Hepatocyte (in vitro differentiated cells): ENCODE measurements around the gene BATF2. TPM values are rescaled to one million over a fixed set of nuclear protein-coding genes. Genes with fewer than 3 reads are reported as not detected.
"Not testable (repeated sequence)": the region's sequence is repeated elsewhere in the genome, so short reads cannot be mapped to it uniquely, and the experiment has no call there.

ENCODE experiments used
- DNase-seq: peaks from one replicate; pipeline ENCODE4 v3.0.0-alpha.2; 2016; ENCODE audit warnings: low spot score
- H2AFZ ChIP-seq: fragments of 200-600 bp; sonication (generic); 2 replicates; pipeline ENCODE4 v1.6.0; 2016; ENCODE audit warnings: antibody characterized with exemption, mild to moderate bottlenecking
- H3K27ac ChIP-seq: fragments of 200-600 bp; sonication (generic); 2 replicates; pipeline ENCODE4 v1.5.1; 2016; ENCODE audit warnings: mild to moderate bottlenecking
- H3K27me3 ChIP-seq: fragments of 200-600 bp; sonication (generic); 2 replicates; pipeline ENCODE4 v1.6.1; 2016
- H3K36me3 ChIP-seq: fragments of 200-600 bp; sonication (generic); replicated peaks from 2 replicates; pipeline ENCODE4 v1.5.1; 2016; ENCODE audit warnings: low read depth; ENCODE audit not compliant: insufficient read depth
- H3K4me1 ChIP-seq: fragments of 200-600 bp; sonication (generic); 2 replicates; pipeline ENCODE4 v1.5.1; 2016; ENCODE audit warnings: mild to moderate bottlenecking, moderate library complexity; ENCODE audit not compliant: insufficient read depth
- H3K4me2 ChIP-seq: fragments of 200-600 bp; sonication (generic); 2 replicates; pipeline ENCODE4 v1.6.0; 2016
- H3K4me3 ChIP-seq: fragments of 200-600 bp; sonication (generic); 2 replicates; pipeline ENCODE4 v1.5.1; 2016; ENCODE audit warnings: mild to moderate bottlenecking
- H3K79me2 ChIP-seq: fragments of 200-600 bp; sonication (generic); 2 replicates; pipeline ENCODE4 v1.6.0; 2017; ENCODE audit warnings: mild to moderate bottlenecking
- H3K9me2 ChIP-seq: fragments of 200-600 bp; sonication (generic); replicated peaks from 2 replicates; pipeline ENCODE4 v1.6.0; 2017; ENCODE audit warnings: mild to moderate bottlenecking; ENCODE audit not compliant: insufficient read depth
- H3K9me3 ChIP-seq: fragments of 200-600 bp; sonication (generic); 2 replicates; pipeline ENCODE4 v1.5.1; 2016; ENCODE audit warnings: low read depth, mild to moderate bottlenecking
- H4K20me1 ChIP-seq: fragments of 200-600 bp; sonication (generic); 2 replicates; pipeline ENCODE4 v1.6.0; 2016; ENCODE audit warnings: mild to moderate bottlenecking; ENCODE audit not compliant: insufficient read depth, poor library complexity, severe bottlenecking
- CTCF ChIP-seq: fragments of 200-600 bp; sonication (generic); IDR thresholded peaks from 2 replicates; pipeline ENCODE4 v1.5.1; 2016; ENCODE audit warnings: antibody characterized with exemption, mild to moderate bottlenecking; ENCODE audit not compliant: poor library complexity
- EZH2 ChIP-seq: fragments of 200-600 bp; sonication (generic); IDR thresholded peaks from 2 replicates; pipeline ENCODE4 v1.6.1; 2016; ENCODE audit warnings: antibody characterized with exemption, mild to moderate bottlenecking, borderline replicate concordance
- EZH2phosphoT487 ChIP-seq: fragments of 200-600 bp; sonication (generic); IDR thresholded peaks from one replicate; pipeline ENCODE4 v1.6.1; 2018; ENCODE audit warnings: antibody characterized with exemption, mild to moderate bottlenecking, low read depth, moderate library complexity; ENCODE audit not compliant: unreplicated experiment, severe bottlenecking
- WGBS: methylation state at CpG from one replicate; pipeline ENCODE4 v1.1.6; 2016; ENCODE audit warnings: low lambda C conversion rate; ENCODE audit errors: missing lambda C conversion rate; 5-methylcytosine and 5-hydroxymethylcytosine counted together
- polyA plus RNA-seq: library from polyadenylated mRNA; unstranded; fragments of >200 nt; fragmentation: Nextera tagmentation; extraction: Ambion mirVana; gene quantifications from 2 replicates; pipeline ENCODE4 v1.2.1, GENCODE V29; 2016
- total RNA-seq: library from RNA; depleted of rRNA; stranded (reverse); fragments of >200 nt; gene quantifications from 2 replicates; pipeline ENCODE4 v1.2.3, GENCODE V29; 2014

BATF2 gene
- total and polyA plus RNA-seq, 2 experiments from 2014 or later, result 1.9 to 2.6 TPM

- Histone ChIP-seq H3K79me2 (peaks cover 17% of the 10 kb centered on the region), H3K9me3 (no peaks in the 10 kb centered on the region), H3K27ac (no peak overlapping the region), H3K36me3 (no peaks in the 10 kb centered on the region), H3K4me1 (no peaks in the 10 kb centered on the region), H3K4me3 (no peak overlapping the region), H3K9me2 (no peaks in the 10 kb centered on the region), H4K20me1 (no peaks in the 10 kb centered on the region), H2AFZ (no peak overlapping the region), H3K27me3 (no peaks in the 10 kb centered on the region), H3K4me2 (no peak overlapping the region)
- WGBS, result 80% methylated on average over 13 of the region's 13 CpGs
- no peak for DNase-seq
- TF ChIP-seq EZH2 (no peak), CTCF (no peak), EZH2phosphoT487 (no peak)
These were observed 35.4 kb upstream of the BATF2 start for GRCh38 chr11:65032216-65032615.

- TF ChIP-seq EZH2 (no peak), CTCF (peak; percentile 64), EZH2phosphoT487 (no peak)
- H4K20me1 ChIP-seq, result no peaks in the 10 kb centered on the region
- peaks cover 17% of the 10 kb centered on the region for H3K79me2 ChIP-seq
- DNase-seq, result peak; percentile 97
- peak within 1 kb of the TSS; percentile 75 for H2AFZ ChIP-seq
- no peaks in the 10 kb centered on the region for H3K27me3 ChIP-seq
- H3K9me2 ChIP-seq, result no peaks in the 10 kb centered on the region
- peak within 1 kb of the TSS; percentile 85 for H3K27ac ChIP-seq
- H3K9me3 ChIP-seq, result no peaks in the 10 kb centered on the region
- 1% methylated on average over 51 of the region's 51 CpGs for WGBS
- H3K36me3 ChIP-seq, result no peaks in the 10 kb centered on the region
- peak within 1 kb of the TSS; percentile 80 for H3K4me2 ChIP-seq
- H3K4me3 ChIP-seq, result peak within 1 kb of the TSS; percentile 46
- peaks cover 4% of the 10 kb centered on the region for H3K4me1 ChIP-seq
These were observed 30.7 kb upstream of the BATF2 start, which contains the start of gene SNX15 for GRCh38 chr11:65027213-65028067. Gene SNX15 (plus strand): TSS chr11:65027439. CDS start chr11:65027538, 99 bp downstream.

GRCh38 chr11:65026810-65027209 is 30.0 kb upstream of the BATF2 start:
- Histone ChIP-seq H3K36me3 (no peaks in the 10 kb centered on the region), H3K4me1 (peaks cover 4% of the 10 kb centered on the region), H3K9me2 (no peaks in the 10 kb centered on the region), H3K4me3 (peak overlapping the region; percentile 17), H3K9me3 (no peaks in the 10 kb centered on the region), H2AFZ (peak overlapping the region; percentile 75), H3K79me2 (peaks cover 17% of the 10 kb centered on the region), H3K27ac (peak overlapping the region; percentile 26), H4K20me1 (no peaks in the 10 kb centered on the region), H3K4me2 (peak overlapping the region; percentile 80), H3K27me3 (no peaks in the 10 kb centered on the region)
- TF ChIP-seq EZH2, result no peak
- TF ChIP-seq EZH2phosphoT487, result no peak
- no peak for TF ChIP-seq CTCF
- 62% methylated on average over 10 of the region's 10 CpGs for WGBS
- no peak for DNase-seq

GRCh38 chr11:65023502-65023901 is 26.7 kb upstream of the BATF2 start:
- H3K9me3 ChIP-seq, H3K36me3 ChIP-seq, H4K20me1 ChIP-seq, H3K4me2 ChIP-seq, DNase-seq, H2AFZ ChIP-seq, H3K4me3 ChIP-seq, H3K27me3 ChIP-seq, H3K4me1 ChIP-seq, H3K79me2 ChIP-seq, H3K27ac ChIP-seq, H3K9me2 ChIP-seq: not testable (repeated sequence)
- WGBS, result 81% methylated on average over 8 of the region's 8 CpGs
